A549 (cell line): ENCODE measurements around the gene CAMTA1. TPM values are rescaled to one million over a fixed set of nuclear protein-coding genes. Genes with fewer than 3 reads are reported as not detected.
A peak's percentile ranks its signal among the peaks of the same experiment; 100 is the strongest.

Experiments
- ATAC-seq, 2 experiments: fragments of 200-7000 bp in 1 of 2; fragments of >200 bp in 1 of 2; cut with Nextera tagmentation in 1 of 2; cut with Tn5 transposase in 1 of 2; 3 replicates each; pipeline versions ENCODE4 v1.8.0 to v1.9.1; 2018 to 2020; ENCODE audit warnings: mild to moderate bottlenecking in 1 of 2, moderate library complexity in 1 of 2
- CTCF ChIA-PET: fragments of 300-600 bp; sonication (Branson Sonifier 250); formaldehyde crosslinking; extraction: SDS; loops from one replicate; lab custom pipeline; 2021; ENCODE audit warnings: antibody characterized with exemption, inconsistent platforms; lab: Yijun Ruan, JAX
- POLR2A ChIA-PET: fragments of 350-600 bp; formaldehyde crosslinking; extraction: SDS; loops from one replicate; lab custom pipeline; 2021; ENCODE audit warnings: antibody characterized with exemption, inconsistent platforms; lab: Yijun Ruan, JAX
- DNase-seq, 2 experiments: peaks; one replicate each; pipeline versions ENCODE4 v3.0.0 to v3.0.0-alpha.2; 2011 to 2016; ENCODE audit warnings: low read depth in 1 of 2, low spot score in 1 of 2
- FAIRE-seq: peaks from 2 replicates; lab custom pipeline; 2011; peaks lifted over from hg19 to GRCh38; lab: Jason Lieb, UNC
- H3K27ac ChIP-seq, 2 experiments: fragments of >200 bp; sonication (Bioruptor Twin); formaldehyde crosslinking; 3 replicates each; pipeline ENCODE4 v1.5.1; 2016 to 2017
- H3K4me1 ChIP-seq: fragments of >200 bp; sonication (Bioruptor Twin); formaldehyde crosslinking; 3 replicates; pipeline ENCODE4 v1.6.1; 2016
- H3K4me2 ChIP-seq: fragments of >200 bp; sonication (Bioruptor Twin); formaldehyde crosslinking; 3 replicates; pipeline ENCODE4 v1.6.1; 2016
- H3K4me3 ChIP-seq: fragments of >200 bp; sonication (Bioruptor Twin); formaldehyde crosslinking; 3 replicates; pipeline ENCODE4 v1.5.1; 2016
- H3K9me3 ChIP-seq: fragments of >200 bp; sonication (Bioruptor Twin); formaldehyde crosslinking; 3 replicates; pipeline ENCODE4 v1.6.1; 2016
- CBX8 ChIP-seq: fragments of 200-600 bp; sonication (generic); IDR thresholded peaks from 2 replicates; pipeline ENCODE4 v1.6.1; 2016
- CEBPB ChIP-seq, 2 experiments: fragments of >200 bp in 1 of 2; sonication (Bioruptor Twin) in 1 of 2; formaldehyde crosslinking in 1 of 2; IDR thresholded peaks; 2 replicates each; pipeline ENCODE4 v1.6.1; 2012 to 2016
- CHD2 ChIP-seq: fragments of 150-350 bp; IDR thresholded peaks from 2 replicates; pipeline ENCODE4 v1.6.1; 2014; ENCODE audit warnings: low read length; ENCODE audit not compliant: partially characterized antibody
- CHD4 ChIP-seq: fragments of 200-600 bp; sonication (generic); IDR thresholded peaks from 2 replicates; pipeline ENCODE4 v1.6.1; 2016; ENCODE audit warnings: antibody characterized with exemption, mild to moderate bottlenecking, borderline replicate concordance
- EHF ChIP-seq: fragments of 250-450 bp; sonication (Bioruptor Pico); IDR thresholded peaks from 2 replicates; pipeline ENCODE4 v1.5.0; 2020; ENCODE audit warnings: mild to moderate bottlenecking
- EHMT2 ChIP-seq: fragments of 200-600 bp; sonication (generic); IDR thresholded peaks from 2 replicates; pipeline ENCODE4 v1.6.1; 2016; ENCODE audit warnings: antibody characterized with exemption, low read depth, mild to moderate bottlenecking, moderate library complexity
- EP300 ChIP-seq, 2 experiments: fragments of >200 bp; sonication (Bioruptor Twin); formaldehyde crosslinking; IDR thresholded peaks; 2 replicates in 1 of 2; 3 replicates in 1 of 2; pipeline ENCODE4 v1.6.1; 2016 to 2017
- FOXS1 ChIP-seq: fragments of 250-450 bp; sonication (Bioruptor Pico); IDR thresholded peaks from 2 replicates; pipeline ENCODE4 v1.5.0; 2020; ENCODE audit warnings: mild to moderate bottlenecking, moderate library complexity
- GATA3 ChIP-seq: IDR thresholded peaks from 2 replicates; pipeline ENCODE4 v1.6.1; 2012; ENCODE audit warnings: borderline replicate concordance
- HOXA7 ChIP-seq: fragments of 250-450 bp; sonication (Bioruptor Pico); IDR thresholded peaks from 2 replicates; pipeline ENCODE4 v1.5.0; 2020; ENCODE audit warnings: mild to moderate bottlenecking, moderate library complexity
- HOXB13 ChIP-seq: fragments of 250-450 bp; sonication (Bioruptor Pico); IDR thresholded peaks from 2 replicates; pipeline ENCODE4 v1.5.0; 2020; ENCODE audit warnings: low read depth, mild to moderate bottlenecking, moderate library complexity
- MAZ ChIP-seq: fragments of 150-350 bp; IDR thresholded peaks from 2 replicates; pipeline ENCODE4 v1.6.1; 2014; ENCODE audit warnings: antibody characterized with exemption, low read depth, low read length, borderline replicate concordance
- NFE2L2 ChIP-seq: fragments of 150-350 bp; conservative IDR thresholded peaks from 2 replicates; pipeline ENCODE4 v1.6.1; 2014; ENCODE audit warnings: low read length
- PHF8 ChIP-seq: fragments of 200-600 bp; sonication (generic); IDR thresholded peaks from 2 replicates; pipeline ENCODE4 v1.6.1; 2016; ENCODE audit warnings: low read depth, mild to moderate bottlenecking, antibody characterized with exemption, moderate library complexity, borderline replicate concordance
- POLR2AphosphoS2 ChIP-seq: conservative IDR thresholded peaks from 2 replicates; pipeline ENCODE4 v1.6.1; 2012; ENCODE audit warnings: low read length, improper control_type of control experiment, inconsistent platforms
- RAD21 ChIP-seq, 2 experiments: fragments of >200 bp in 1 of 2; sonication (Bioruptor Twin) in 1 of 2; formaldehyde crosslinking in 1 of 2; IDR thresholded peaks in 1 of 2; conservative IDR thresholded peaks in 1 of 2; 2 replicates in 1 of 2; 3 replicates in 1 of 2; pipeline ENCODE4 v1.6.1; 2012 to 2018; ENCODE audit warnings: inconsistent platforms in 1 of 2
- RARB ChIP-seq: fragments of 250-450 bp; sonication (Bioruptor Pico); IDR thresholded peaks from 2 replicates; pipeline ENCODE4 v1.8.0; 2021; ENCODE audit warnings: mild to moderate bottlenecking, moderate library complexity
- RCOR1 ChIP-seq: fragments of 150-350 bp; IDR thresholded peaks from 2 replicates; pipeline ENCODE4 v1.6.1; 2014; ENCODE audit warnings: antibody characterized with exemption, low read length, low read depth
- RFX5 ChIP-seq: fragments of 450-650 bp; IDR thresholded peaks from 2 replicates; pipeline ENCODE4 v1.7.1; 2014; ENCODE audit warnings: antibody characterized with exemption, mild to moderate bottlenecking, moderate library complexity
- TFCP2L1 ChIP-seq: fragments of 250-450 bp; sonication (Bioruptor Pico); IDR thresholded peaks from 2 replicates; pipeline ENCODE4 v1.5.0; 2021; ENCODE audit warnings: mild to moderate bottlenecking
- ZFP36 ChIP-seq: fragments of 450-650 bp; IDR thresholded peaks from 2 replicates; pipeline ENCODE4 v1.6.1; 2014; ENCODE audit warnings: borderline replicate concordance; ENCODE audit not compliant: partially characterized antibody
- WGBS: methylation state at CpG from one replicate; pipeline ENCODE4 v1.1.6; 2017; ENCODE audit errors: missing lambda C conversion rate; 5-methylcytosine and 5-hydroxymethylcytosine counted together
- polyA plus RNA-seq, 4 experiments: library from polyadenylated mRNA; depleted of rRNA in 3 of 4; stranded (reverse); fragments of >200 nt; fragmentation: RNase III in 1 of 4; extraction: RNeasy Plus Mini Kit Qiagen cat#74134 plus additional on column Dnase treatment in 1 of 4; gene quantifications; 2 replicates in 3 of 4; 3 replicates in 1 of 4; pipeline ENCODE4 v1.2.3, GENCODE V29; 2011 to 2017
- TF ChIP-seq, protein P1 (sequence below): IDR thresholded peaks from 2 replicates; pipeline ENCODE4 v1.6.1; 2012
- TF ChIP-seq, protein P2 (sequence below): fragments of 250-450 bp; sonication (Bioruptor Pico); IDR thresholded peaks from 2 replicates; pipeline ENCODE4 v1.5.0; 2020; ENCODE audit warnings: low read depth, mild to moderate bottlenecking, moderate library complexity
- TF ChIP-seq, protein P3 (sequence below): fragments of >200 bp; sonication (Bioruptor Twin); formaldehyde crosslinking; IDR thresholded peaks from 2 replicates; pipeline ENCODE4 v1.6.1; 2016
- TF ChIP-seq, protein P4 (sequence below): IDR thresholded peaks from 2 replicates; pipeline ENCODE4 v1.6.1; 2012; ENCODE audit warnings: low read depth, borderline replicate concordance
- TF ChIP-seq, protein P5 (sequence below): fragments of 150-350 bp; IDR thresholded peaks from 2 replicates; pipeline ENCODE4 v1.6.1; 2014; ENCODE audit warnings: low read depth, mild to moderate bottlenecking, low read length
- TF ChIP-seq, protein P6 (sequence below): fragments of 200-600 bp; sonication (generic); IDR thresholded peaks from 2 replicates; pipeline ENCODE4 v1.6.1; 2016; ENCODE audit warnings: antibody characterized with exemption, mild to moderate bottlenecking, moderate library complexity
- TF ChIP-seq, protein P7 (sequence below): fragments of >200 bp; sonication (Bioruptor Twin); formaldehyde crosslinking; IDR thresholded peaks from 3 replicates; pipeline ENCODE4 v1.5.1; 2016

Gene CAMTA1
- polyA plus RNA-seq, 2 of the 4 experiments (the other 2 are of a cell fraction) = 58.8 to 75.0 TPM

DNA sequence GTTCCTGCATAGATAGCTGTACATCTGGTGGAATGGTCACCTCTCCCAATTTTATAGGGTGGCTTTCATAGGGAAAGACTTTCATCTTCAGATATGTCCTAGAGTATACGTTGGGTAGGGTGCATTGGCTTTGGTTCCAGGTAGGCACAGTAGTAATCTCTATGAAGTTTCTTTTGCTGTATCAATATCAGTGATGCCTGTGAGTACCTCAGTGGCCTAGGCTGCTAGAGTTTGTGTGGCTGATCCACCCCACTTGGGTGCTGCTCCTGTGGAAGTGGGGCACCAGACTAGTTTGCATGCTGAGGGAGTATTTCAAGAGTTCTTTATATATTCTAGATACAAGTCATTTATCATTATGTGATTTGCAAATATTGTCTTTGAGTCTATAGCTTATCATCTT is 615.3 kb downstream of the CAMTA1 start:
- POLR2A ChIA-PET = no interaction called here
- ATAC-seq (no peak), FAIRE-seq (no peak)
- peak overlapping the region; percentile 91 to 99 for H3K27ac ChIP-seq
- peaks cover 47% of the 10 kb centered on the region for H3K9me3 ChIP-seq
- TF ChIP-seq TFCP2L1 (CRISPR knock-in tag) (no peak), EP300 (IDR thresholded peaks at IDR 0.05) (no peak), NFE2L2 (no peak), ZFP36 (no peak), CBX8 (no peak), PHF8 (no peak), RAD21 (conservative IDR thresholded peaks at IDR 0.05 in 1 of 2, IDR thresholded peaks at IDR 0.05 in 1 of 2) (no peak), CEBPB (IDR thresholded peaks at IDR 0.05) (no peak), EHF (CRISPR knock-in tag) (no peak), EHMT2 (no peak), RARB (no peak), RFX5 (no peak), HOXA7 (no peak), GATA3 (no peak)
- TF ChIP-seq, protein P1, sequence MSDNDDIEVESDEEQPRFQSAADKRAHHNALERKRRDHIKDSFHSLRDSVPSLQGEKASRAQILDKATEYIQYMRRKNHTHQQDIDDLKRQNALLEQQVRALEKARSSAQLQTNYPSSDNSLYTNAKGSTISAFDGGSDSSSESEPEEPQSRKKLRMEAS = no peak
- TF ChIP-seq, protein P2, sequence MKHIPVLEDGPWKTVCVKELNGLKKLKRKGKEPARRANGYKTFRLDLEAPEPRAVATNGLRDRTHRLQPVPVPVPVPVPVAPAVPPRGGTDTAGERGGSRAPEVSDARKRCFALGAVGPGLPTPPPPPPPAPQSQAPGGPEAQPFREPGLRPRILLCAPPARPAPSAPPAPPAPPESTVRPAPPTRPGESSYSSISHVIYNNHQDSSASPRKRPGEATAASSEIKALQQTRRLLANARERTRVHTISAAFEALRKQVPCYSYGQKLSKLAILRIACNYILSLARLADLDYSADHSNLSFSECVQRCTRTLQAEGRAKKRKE (CRISPR knock-in tag) = no peak
- TF ChIP-seq, protein P3, sequence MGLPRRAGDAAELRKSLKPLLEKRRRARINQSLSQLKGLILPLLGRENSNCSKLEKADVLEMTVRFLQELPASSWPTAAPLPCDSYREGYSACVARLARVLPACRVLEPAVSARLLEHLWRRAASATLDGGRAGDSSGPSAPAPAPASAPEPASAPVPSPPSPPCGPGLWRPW = no peak
- TF ChIP-seq, all 56 proteins: peak for 0
- no peak overlapping the region for H3K4me2 ChIP-seq
- WGBS = 91% methylated on average over 1 of the region's 1 CpG
- H3K4me1 ChIP-seq = peaks cover 32% of the 10 kb centered on the region
- CTCF ChIA-PET = interaction anchor here (1.1 to 2.4 kb wide), 3 partner anchors 74 to 358 kb away, joined by 3 to 6 read pairs (median 6); no protein-coding TSS in a partner anchor
- no peak overlapping the region for H3K4me3 ChIP-seq
- DNase-seq = no peak

DNA sequence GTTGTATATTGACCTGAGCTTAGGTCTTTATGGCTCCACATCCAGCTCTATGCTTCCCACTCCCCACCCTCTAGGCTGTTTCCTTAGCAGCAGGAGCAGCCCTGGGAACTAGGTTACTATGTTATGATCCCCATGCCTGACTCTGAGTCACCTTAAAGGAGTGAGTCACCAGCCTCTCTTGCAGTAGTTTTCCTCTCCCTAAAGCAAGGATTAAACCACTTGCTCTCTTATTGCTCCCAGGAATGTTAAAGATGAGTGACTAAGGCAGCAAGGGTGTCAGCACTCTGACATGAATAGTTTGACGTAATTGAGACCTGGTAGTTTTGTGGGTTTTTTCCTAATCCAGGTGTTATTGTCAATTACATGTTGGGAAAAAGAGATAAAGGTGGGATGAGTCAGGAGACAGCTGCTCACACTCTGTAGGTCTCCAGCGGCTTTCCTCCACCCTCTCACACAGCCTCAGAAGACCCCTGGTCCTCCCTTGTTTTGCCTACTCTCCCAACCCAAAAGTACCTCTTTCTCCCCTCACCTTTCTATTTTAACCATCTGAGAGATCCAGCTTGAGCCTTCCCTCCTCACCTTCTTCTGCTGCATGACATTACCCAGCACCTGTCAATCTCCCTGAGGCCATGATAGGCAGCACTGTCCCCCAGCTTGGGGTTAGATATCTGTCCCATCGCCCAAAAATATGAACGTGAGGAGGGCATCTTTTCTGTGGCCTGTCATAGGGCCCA is 616.7 kb downstream of the CAMTA1 start:
- peak; percentile 95 to 98 for DNase-seq
- peaks cover 34% of the 10 kb centered on the region for H3K9me3 ChIP-seq
- 25% methylated on average over 4 of the region's 4 CpGs for WGBS
- peak; percentile 92 for FAIRE-seq
- peaks cover 32% of the 10 kb centered on the region for H3K4me1 ChIP-seq
- peak overlapping the region; percentile 59 for H3K4me2 ChIP-seq
- ChIA-PET POLR2A (no interaction called here), CTCF (interaction anchor here (1.9 to 2.4 kb wide), 3 partner anchors 73 to 359 kb away, joined by 6 to 10 read pairs (median 9); no protein-coding TSS in a partner anchor)
- no peak overlapping the region for H3K4me3 ChIP-seq
- H3K27ac ChIP-seq = peak overlapping the region; percentile 99 to 100
- peak; percentile 97 to 99 for ATAC-seq
- TF ChIP-seq RCOR1 (no peak), MAZ (no peak), HOXB13 (CRISPR knock-in tag) (peak; percentile 16; the same call in 1 of the 2 replicates), CHD4 (no peak), PHF8 (no peak), CHD2 (no peak), EHF (CRISPR knock-in tag) (0 out of 2 replicates have a peak, but pooled peaks have one; percentile 12), POLR2AphosphoS2 (no peak), TFCP2L1 (CRISPR knock-in tag) (no peak), RARB (no peak), FOXS1 (CRISPR knock-in tag) (0 out of 2 replicates have a peak, but pooled peaks have one; percentile 22)
- TF ChIP-seq, protein P4, sequence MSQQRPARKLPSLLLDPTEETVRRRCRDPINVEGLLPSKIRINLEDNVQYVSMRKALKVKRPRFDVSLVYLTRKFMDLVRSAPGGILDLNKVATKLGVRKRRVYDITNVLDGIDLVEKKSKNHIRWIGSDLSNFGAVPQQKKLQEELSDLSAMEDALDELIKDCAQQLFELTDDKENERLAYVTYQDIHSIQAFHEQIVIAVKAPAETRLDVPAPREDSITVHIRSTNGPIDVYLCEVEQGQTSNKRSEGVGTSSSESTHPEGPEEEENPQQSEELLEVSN = no peak
- TF ChIP-seq, protein P5, sequence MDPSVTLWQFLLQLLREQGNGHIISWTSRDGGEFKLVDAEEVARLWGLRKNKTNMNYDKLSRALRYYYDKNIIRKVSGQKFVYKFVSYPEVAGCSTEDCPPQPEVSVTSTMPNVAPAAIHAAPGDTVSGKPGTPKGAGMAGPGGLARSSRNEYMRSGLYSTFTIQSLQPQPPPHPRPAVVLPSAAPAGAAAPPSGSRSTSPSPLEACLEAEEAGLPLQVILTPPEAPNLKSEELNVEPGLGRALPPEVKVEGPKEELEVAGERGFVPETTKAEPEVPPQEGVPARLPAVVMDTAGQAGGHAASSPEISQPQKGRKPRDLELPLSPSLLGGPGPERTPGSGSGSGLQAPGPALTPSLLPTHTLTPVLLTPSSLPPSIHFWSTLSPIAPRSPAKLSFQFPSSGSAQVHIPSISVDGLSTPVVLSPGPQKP = no peak
- TF ChIP-seq, protein P6, sequence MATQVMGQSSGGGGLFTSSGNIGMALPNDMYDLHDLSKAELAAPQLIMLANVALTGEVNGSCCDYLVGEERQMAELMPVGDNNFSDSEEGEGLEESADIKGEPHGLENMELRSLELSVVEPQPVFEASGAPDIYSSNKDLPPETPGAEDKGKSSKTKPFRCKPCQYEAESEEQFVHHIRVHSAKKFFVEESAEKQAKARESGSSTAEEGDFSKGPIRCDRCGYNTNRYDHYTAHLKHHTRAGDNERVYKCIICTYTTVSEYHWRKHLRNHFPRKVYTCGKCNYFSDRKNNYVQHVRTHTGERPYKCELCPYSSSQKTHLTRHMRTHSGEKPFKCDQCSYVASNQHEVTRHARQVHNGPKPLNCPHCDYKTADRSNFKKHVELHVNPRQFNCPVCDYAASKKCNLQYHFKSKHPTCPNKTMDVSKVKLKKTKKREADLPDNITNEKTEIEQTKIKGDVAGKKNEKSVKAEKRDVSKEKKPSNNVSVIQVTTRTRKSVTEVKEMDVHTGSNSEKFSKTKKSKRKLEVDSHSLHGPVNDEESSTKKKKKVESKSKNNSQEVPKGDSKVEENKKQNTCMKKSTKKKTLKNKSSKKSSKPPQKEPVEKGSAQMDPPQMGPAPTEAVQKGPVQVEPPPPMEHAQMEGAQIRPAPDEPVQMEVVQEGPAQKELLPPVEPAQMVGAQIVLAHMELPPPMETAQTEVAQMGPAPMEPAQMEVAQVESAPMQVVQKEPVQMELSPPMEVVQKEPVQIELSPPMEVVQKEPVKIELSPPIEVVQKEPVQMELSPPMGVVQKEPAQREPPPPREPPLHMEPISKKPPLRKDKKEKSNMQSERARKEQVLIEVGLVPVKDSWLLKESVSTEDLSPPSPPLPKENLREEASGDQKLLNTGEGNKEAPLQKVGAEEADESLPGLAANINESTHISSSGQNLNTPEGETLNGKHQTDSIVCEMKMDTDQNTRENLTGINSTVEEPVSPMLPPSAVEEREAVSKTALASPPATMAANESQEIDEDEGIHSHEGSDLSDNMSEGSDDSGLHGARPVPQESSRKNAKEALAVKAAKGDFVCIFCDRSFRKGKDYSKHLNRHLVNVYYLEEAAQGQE = no peak
- TF ChIP-seq, protein P7, sequence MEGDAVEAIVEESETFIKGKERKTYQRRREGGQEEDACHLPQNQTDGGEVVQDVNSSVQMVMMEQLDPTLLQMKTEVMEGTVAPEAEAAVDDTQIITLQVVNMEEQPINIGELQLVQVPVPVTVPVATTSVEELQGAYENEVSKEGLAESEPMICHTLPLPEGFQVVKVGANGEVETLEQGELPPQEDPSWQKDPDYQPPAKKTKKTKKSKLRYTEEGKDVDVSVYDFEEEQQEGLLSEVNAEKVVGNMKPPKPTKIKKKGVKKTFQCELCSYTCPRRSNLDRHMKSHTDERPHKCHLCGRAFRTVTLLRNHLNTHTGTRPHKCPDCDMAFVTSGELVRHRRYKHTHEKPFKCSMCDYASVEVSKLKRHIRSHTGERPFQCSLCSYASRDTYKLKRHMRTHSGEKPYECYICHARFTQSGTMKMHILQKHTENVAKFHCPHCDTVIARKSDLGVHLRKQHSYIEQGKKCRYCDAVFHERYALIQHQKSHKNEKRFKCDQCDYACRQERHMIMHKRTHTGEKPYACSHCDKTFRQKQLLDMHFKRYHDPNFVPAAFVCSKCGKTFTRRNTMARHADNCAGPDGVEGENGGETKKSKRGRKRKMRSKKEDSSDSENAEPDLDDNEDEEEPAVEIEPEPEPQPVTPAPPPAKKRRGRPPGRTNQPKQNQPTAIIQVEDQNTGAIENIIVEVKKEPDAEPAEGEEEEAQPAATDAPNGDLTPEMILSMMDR = no peak
